ENCODE results near the gene CD82. TPM values are rescaled to one million over a fixed set of nuclear protein-coding genes. Genes with fewer than 3 reads are reported as not detected.

The CD82 gene
- polyA plus RNA-seq, 1 donor (not counting 4 experiments of a cell fraction or from before 2014, with no cell fraction given) = 118 TPM

GRCh38 chr11:44613153-44613552 lies 47.7 kb downstream of the CD82 start:
- FAIRE-seq = no peak
- Histone ChIP-seq H3K27me3 (ENCODE audit: control insufficient read depth, extremely low read depth, insufficient read depth, low read length) (no peaks in the 10 kb centered on the region), H3K4me1 (ENCODE audit: control insufficient read depth, extremely low read depth, insufficient read depth, low read length) (no peaks in the 10 kb centered on the region), H3K36me3 (ENCODE audit: control insufficient read depth in 2 of 2, extremely low read depth in 1 of 2, insufficient read depth in 2 of 2, low read length in 2 of 2) (peaks cover 19 to 35% of the 10 kb centered on the region in 2 experiments), H3K9ac (ENCODE audit: control insufficient read depth, extremely low read depth, insufficient read depth, low read length) (no peak overlapping the region), H3K4me3 (ENCODE audit: control insufficient read depth in 2 of 3, extremely low read depth in 1 of 3, insufficient read depth in 2 of 3, low read depth in 1 of 3, low read length in 3 of 3) (no peak overlapping the region), H3K9me3 (ENCODE audit: control insufficient read depth, low read depth, low read length) (no peaks in the 10 kb centered on the region), H3K4me2 (ENCODE audit: control insufficient read depth, extremely low read depth, insufficient read depth, low read depth, low read length) (no peak overlapping the region), H2AFZ (ENCODE audit: control insufficient read depth, low read length) (no peak overlapping the region), H3K79me2 (ENCODE audit: control insufficient read depth, insufficient read depth, low read length) (no peaks in the 10 kb centered on the region), H4K20me1 (ENCODE audit: control insufficient read depth, extremely low read depth, insufficient read depth, low read length) (no peaks in the 10 kb centered on the region), H3K9me1 (ENCODE audit: control insufficient read depth, extremely low read depth, insufficient read depth, low read length) (no peaks in the 10 kb centered on the region), H3K27ac (ENCODE audit: control insufficient read depth, insufficient read depth, low read length) (no peak overlapping the region)
- TF ChIP-seq CTCF (optimal IDR thresholded peaks at IDR 0.05 in 1 of 3, IDR thresholded peaks at IDR 0.05 in 1 of 3, conservative IDR thresholded peaks at IDR 0.05 in 1 of 3; ENCODE audit: extremely low read depth in 1 of 3, insufficient read depth in 2 of 3, low read length in 3 of 3) (no peak), EZH2 (IDR thresholded peaks at IDR 0.05; ENCODE audit: low read length) (no peak)
- no peak for DNase-seq (ENCODE audit: low read depth, low spot score)
- dilution Hi-C loops (cut with MboI; ENCODE audit: extremely low pct_ligation_motif_present, low sequenced_read_pairs) = no loop called here

GRCh38 chr11:44614281-44614775 lies 48.9 kb downstream of the CD82 start:
- Histone ChIP-seq H3K9me3 (ENCODE audit: control insufficient read depth, low read depth, low read length) (no peaks in the 10 kb centered on the region), H3K4me2 (ENCODE audit: control insufficient read depth, extremely low read depth, insufficient read depth, low read depth, low read length) (no peak overlapping the region), H3K9me1 (ENCODE audit: control insufficient read depth, extremely low read depth, insufficient read depth, low read length) (no peaks in the 10 kb centered on the region), H3K27me3 (ENCODE audit: control insufficient read depth, extremely low read depth, insufficient read depth, low read length) (no peaks in the 10 kb centered on the region), H3K4me3 (ENCODE audit: control insufficient read depth in 2 of 3, extremely low read depth in 1 of 3, insufficient read depth in 2 of 3, low read depth in 1 of 3, low read length in 3 of 3) (no peak overlapping the region), H3K79me2 (ENCODE audit: control insufficient read depth, insufficient read depth, low read length) (no peaks in the 10 kb centered on the region), H3K36me3 (ENCODE audit: control insufficient read depth in 2 of 2, extremely low read depth in 1 of 2, insufficient read depth in 2 of 2, low read length in 2 of 2) (peaks cover 29 to 40% of the 10 kb centered on the region in 2 experiments), H2AFZ (ENCODE audit: control insufficient read depth, low read length) (no peak overlapping the region), H3K4me1 (ENCODE audit: control insufficient read depth, extremely low read depth, insufficient read depth, low read length) (no peaks in the 10 kb centered on the region), H4K20me1 (ENCODE audit: control insufficient read depth, extremely low read depth, insufficient read depth, low read length) (no peaks in the 10 kb centered on the region), H3K27ac (ENCODE audit: control insufficient read depth, insufficient read depth, low read length) (no peak overlapping the region), H3K9ac (ENCODE audit: control insufficient read depth, extremely low read depth, insufficient read depth, low read length) (no peak overlapping the region)
- TF ChIP-seq EZH2 (IDR thresholded peaks at IDR 0.05; ENCODE audit: low read length) (no peak), CTCF (optimal IDR thresholded peaks at IDR 0.05 in 1 of 3, IDR thresholded peaks at IDR 0.05 in 1 of 3, conservative IDR thresholded peaks at IDR 0.05 in 1 of 3; ENCODE audit: extremely low read depth in 1 of 3, insufficient read depth in 2 of 3, low read length in 3 of 3) (no peak)
- no peak for FAIRE-seq
- dilution Hi-C loops (cut with MboI; ENCODE audit: extremely low pct_ligation_motif_present, low sequenced_read_pairs) = no loop called here
- DNase-seq (ENCODE audit: low read depth, low spot score) = no peak
